ENCODE results near the gene TALDO1.

TALDO1 gene

GRCh38 chr11:769887-770641, 22.8 kb downstream of the TALDO1 start:
- no peak for DNase-seq (ENCODE audit: low read depth)

GRCh38 chr11:770642-771616, 23.7 kb downstream of the TALDO1 start:
- no peak for DNase-seq (ENCODE audit: low read depth)

- no peak for DNase-seq (ENCODE audit: low read depth)
These were observed 24.4 kb downstream of the TALDO1 start for GRCh38 chr11:771617-772204.

- DNase-seq (ENCODE audit: low read depth) = no peak
These were observed 25.4 kb downstream of the TALDO1 start for GRCh38 chr11:772429-773390.

GRCh38 chr11:773425-773824, 26.2 kb downstream of the TALDO1 start:
- DNase-seq (ENCODE audit: low read depth) = no peak

GRCh38 chr11:773830-774229, 26.6 kb downstream of the TALDO1 start:
- DNase-seq (ENCODE audit: low read depth) = no peak

GRCh38 chr11:774873-775592, 27.8 kb downstream of the TALDO1 start:
- no peak for DNase-seq (ENCODE audit: low read depth)

GRCh38 chr11:776263-776560, 28.9 kb downstream of the TALDO1 start:
- DNase-seq (ENCODE audit: low read depth) = no peak

- DNase-seq (ENCODE audit: low read depth) = peak; percentile 35
These were observed 29.5 kb downstream of the TALDO1 start for GRCh38 chr11:776561-777287.

GRCh38 chr11:777288-778255, 30.3 kb downstream of the TALDO1 start, which contains the start of gene GATD1:
GATD1 (minus strand) TSS chr11:777487; CDS start chr11:777462, 25 bp downstream.
- peak; percentile 94 for DNase-seq (ENCODE audit: low read depth)

- no peak for DNase-seq (ENCODE audit: low read depth)
These were observed 32.0 kb downstream of the TALDO1 start for GRCh38 chr11:778976-779954.

- DNase-seq (ENCODE audit: low read depth) = no peak
These were observed 32.8 kb downstream of the TALDO1 start for GRCh38 chr11:779955-780532.

- DNase-seq (ENCODE audit: low read depth) = no peak
These were observed 35.3 kb downstream of the TALDO1 start for GRCh38 chr11:782264-783174.

GRCh38 chr11:783581-784015, 36.3 kb downstream of the TALDO1 start:
- DNase-seq (ENCODE audit: low read depth) = no peak

- DNase-seq (ENCODE audit: low read depth) = no peak
These were observed 39.2 kb downstream of the TALDO1 start for GRCh38 chr11:786235-787083.
